ENCODE measurements around the gene DAGLA.

The DAGLA gene

GRCh38 chr11:61765550-61766253 is 85.5 kb downstream of the DAGLA start:
- H3K27ac ChIP-seq (ENCODE audit: low read depth, low read length) = no peak overlapping the region

GRCh38 chr11:61766353-61766841 is 86.2 kb downstream of the DAGLA start:
- H3K4me3 ChIP-seq (ENCODE audit: low read depth in 1 of 2, low read length in 2 of 2) = no peak overlapping the region
- H3K27ac ChIP-seq (ENCODE audit: low read depth, low read length) = no peak overlapping the region
- H3K36me3 ChIP-seq (ENCODE audit: insufficient read depth, low read length) = no peaks in the 10 kb centered on the region
- no peak overlapping the region for H3K9ac ChIP-seq (ENCODE audit: low read length)
- no peaks in the 10 kb centered on the region for H3K4me1 ChIP-seq (ENCODE audit: insufficient read depth, low read length)
- no peaks in the 10 kb centered on the region for H3K9me3 ChIP-seq (ENCODE audit: low read length)
- peaks cover 0 to 17% of the 10 kb centered on the region in 2 donors for H3K27me3 ChIP-seq (ENCODE audit: control insufficient read depth in 1 of 2, insufficient read depth in 2 of 2, low read length in 2 of 2)

More at GRCh38 chr11:61765550-61766253, 85.5 kb downstream of the DAGLA start:
- Histone ChIP-seq H3K4me3 (ENCODE audit: low read depth in 1 of 2, low read length in 2 of 2) (no peak overlapping the region), H3K4me1 (ENCODE audit: insufficient read depth, low read length) (no peaks in the 10 kb centered on the region), H3K27me3 (ENCODE audit: control insufficient read depth in 1 of 2, insufficient read depth in 2 of 2, low read length in 2 of 2) (peaks cover 0 to 17% of the 10 kb centered on the region in 2 donors), H3K36me3 (ENCODE audit: insufficient read depth, low read length) (no peaks in the 10 kb centered on the region), H3K9me3 (ENCODE audit: low read length) (no peaks in the 10 kb centered on the region), H3K9ac (ENCODE audit: low read length) (no peak overlapping the region)

- Histone ChIP-seq H3K4me3 (ENCODE audit: low read depth in 1 of 2, low read length in 2 of 2) (no peak overlapping the region), H3K9me3 (ENCODE audit: low read length) (no peaks in the 10 kb centered on the region), H3K9ac (ENCODE audit: low read length) (no peak overlapping the region), H3K4me1 (ENCODE audit: insufficient read depth, low read length) (no peaks in the 10 kb centered on the region), H3K36me3 (ENCODE audit: insufficient read depth, low read length) (no peaks in the 10 kb centered on the region), H3K27me3 (ENCODE audit: control insufficient read depth in 1 of 2, insufficient read depth in 2 of 2, low read length in 2 of 2) (peaks cover 0 to 10% of the 10 kb centered on the region in 2 donors), H3K27ac (ENCODE audit: low read depth, low read length) (no peak overlapping the region)
Observed at GRCh38 chr11:61768376-61769076, 88.3 kb downstream of the DAGLA start.

GRCh38 chr11:61769169-61769920 is 89.2 kb downstream of the DAGLA start:
- H3K4me1 ChIP-seq (ENCODE audit: insufficient read depth, low read length) = no peaks in the 10 kb centered on the region
- peaks cover 0 to 5% of the 10 kb centered on the region in 2 donors for H3K27me3 ChIP-seq (ENCODE audit: control insufficient read depth in 1 of 2, insufficient read depth in 2 of 2, low read length in 2 of 2)
- no peaks in the 10 kb centered on the region for H3K36me3 ChIP-seq (ENCODE audit: insufficient read depth, low read length)
- H3K27ac ChIP-seq (ENCODE audit: low read depth, low read length) = no peak overlapping the region
- H3K9ac ChIP-seq (ENCODE audit: low read length) = no peak overlapping the region
- H3K9me3 ChIP-seq (ENCODE audit: low read length) = no peaks in the 10 kb centered on the region
- no peak overlapping the region for H3K4me3 ChIP-seq (ENCODE audit: low read depth in 1 of 2, low read length in 2 of 2)

GRCh38 chr11:61769946-61770683 is 89.9 kb downstream of the DAGLA start:
- no peaks in the 10 kb centered on the region for H3K4me1 ChIP-seq (ENCODE audit: insufficient read depth, low read length)
- no peak overlapping the region for H3K9ac ChIP-seq (ENCODE audit: low read length)
- peaks cover 0 to 3% of the 10 kb centered on the region in 2 donors for H3K27me3 ChIP-seq (ENCODE audit: control insufficient read depth in 1 of 2, insufficient read depth in 2 of 2, low read length in 2 of 2)
- no peak overlapping the region for H3K27ac ChIP-seq (ENCODE audit: low read depth, low read length)
- no peaks in the 10 kb centered on the region for H3K36me3 ChIP-seq (ENCODE audit: insufficient read depth, low read length)
- no peaks in the 10 kb centered on the region for H3K9me3 ChIP-seq (ENCODE audit: low read length)
- no peak overlapping the region for H3K4me3 ChIP-seq (ENCODE audit: low read depth in 1 of 2, low read length in 2 of 2)

- Histone ChIP-seq H3K27me3 (ENCODE audit: control insufficient read depth in 1 of 2, insufficient read depth in 2 of 2, low read length in 2 of 2) (peaks cover 0 to 3% of the 10 kb centered on the region in 2 donors), H3K4me1 (ENCODE audit: insufficient read depth, low read length) (no peaks in the 10 kb centered on the region), H3K4me3 (ENCODE audit: low read depth in 1 of 2, low read length in 2 of 2) (no peak overlapping the region), H3K27ac (ENCODE audit: low read depth, low read length) (no peak overlapping the region), H3K9ac (ENCODE audit: low read length) (no peak overlapping the region), H3K36me3 (ENCODE audit: insufficient read depth, low read length) (no peaks in the 10 kb centered on the region), H3K9me3 (ENCODE audit: low read length) (no peaks in the 10 kb centered on the region)
Observed at GRCh38 chr11:61771195-61771894, 91.2 kb downstream of the DAGLA start.

GRCh38 chr11:61771985-61772455 is 91.8 kb downstream of the DAGLA start:
- Histone ChIP-seq H3K9me3 (ENCODE audit: low read length) (no peaks in the 10 kb centered on the region), H3K4me3 (ENCODE audit: low read depth in 1 of 2, low read length in 2 of 2) (no peak overlapping the region), H3K4me1 (ENCODE audit: insufficient read depth, low read length) (no peaks in the 10 kb centered on the region), H3K27me3 (ENCODE audit: control insufficient read depth in 1 of 2, insufficient read depth in 2 of 2, low read length in 2 of 2) (peaks cover 0 to 3% of the 10 kb centered on the region in 2 donors), H3K9ac (ENCODE audit: low read length) (no peak overlapping the region), H3K36me3 (ENCODE audit: insufficient read depth, low read length) (no peaks in the 10 kb centered on the region), H3K27ac (ENCODE audit: low read depth, low read length) (no peak overlapping the region)

- no peak overlapping the region for H3K9ac ChIP-seq (ENCODE audit: low read length)
- no peaks in the 10 kb centered on the region for H3K4me1 ChIP-seq (ENCODE audit: insufficient read depth, low read length)
- peaks cover 0 to 3% of the 10 kb centered on the region in 2 donors for H3K27me3 ChIP-seq (ENCODE audit: control insufficient read depth in 1 of 2, insufficient read depth in 2 of 2, low read length in 2 of 2)
- no peaks in the 10 kb centered on the region for H3K36me3 ChIP-seq (ENCODE audit: insufficient read depth, low read length)
- no peak overlapping the region for H3K4me3 ChIP-seq (ENCODE audit: low read depth in 1 of 2, low read length in 2 of 2)
- H3K27ac ChIP-seq (ENCODE audit: low read depth, low read length) = no peak overlapping the region
- H3K9me3 ChIP-seq (ENCODE audit: low read length) = no peaks in the 10 kb centered on the region
Observed at GRCh38 chr11:61773356-61773755, 93.2 kb downstream of the DAGLA start.

- Histone ChIP-seq H3K27ac (ENCODE audit: low read depth, low read length) (no peak overlapping the region), H3K4me3 (ENCODE audit: low read depth in 1 of 2, low read length in 2 of 2) (no peak overlapping the region), H3K4me1 (ENCODE audit: insufficient read depth, low read length) (no peaks in the 10 kb centered on the region)
Observed at GRCh38 chr11:61773809-61774208, 93.6 kb downstream of the DAGLA start.

GRCh38 chr11:61774411-61774810 is 94.2 kb downstream of the DAGLA start:
- Histone ChIP-seq H3K9me3 (ENCODE audit: low read length) (no peaks in the 10 kb centered on the region), H3K27me3 (ENCODE audit: control insufficient read depth in 1 of 2, insufficient read depth in 2 of 2, low read length in 2 of 2) (peaks cover 0 to 3% of the 10 kb centered on the region in 2 donors), H3K4me3 (ENCODE audit: low read depth in 1 of 2, low read length in 2 of 2) (no peak overlapping the region), H3K27ac (ENCODE audit: low read depth, low read length) (no peak overlapping the region), H3K36me3 (ENCODE audit: insufficient read depth, low read length) (no peaks in the 10 kb centered on the region), H3K4me1 (ENCODE audit: insufficient read depth, low read length) (no peaks in the 10 kb centered on the region), H3K9ac (ENCODE audit: low read length) (no peak overlapping the region)

More at GRCh38 chr11:61773809-61774208, 93.6 kb downstream of the DAGLA start:
- no peaks in the 10 kb centered on the region for H3K9me3 ChIP-seq (ENCODE audit: low read length)
- H3K9ac ChIP-seq (ENCODE audit: low read length) = no peak overlapping the region
- peaks cover 0 to 3% of the 10 kb centered on the region in 2 donors for H3K27me3 ChIP-seq (ENCODE audit: control insufficient read depth in 1 of 2, insufficient read depth in 2 of 2, low read length in 2 of 2)
- no peaks in the 10 kb centered on the region for H3K36me3 ChIP-seq (ENCODE audit: insufficient read depth, low read length)

Data from muscle layer of colon (tissue), 2 donors.